Amygdala (tissue), 56 donors: ENCODE measurements around the gene TBC1D1.

ENCODE experiments used
- DNase-seq, 56 donors: peaks; one replicate each; lab custom pipeline; 2025; lab: John Stamatoyannopoulos, UW

The TBC1D1 gene

GRCh38 chr4:38037612-38038011 lies 146.7 kb downstream of the TBC1D1 start:
- DNase-seq, result no peak

GRCh38 chr4:38040619-38041018 lies 149.7 kb downstream of the TBC1D1 start:
- no peak for DNase-seq

GRCh38 chr4:38044060-38044459 lies 153.2 kb downstream of the TBC1D1 start:
- DNase-seq, result no peak

GRCh38 chr4:38045289-38045988 lies 154.6 kb downstream of the TBC1D1 start:
- DNase-seq, result no peak

- DNase-seq, result no peak
These were observed 156.0 kb downstream of the TBC1D1 start for GRCh38 chr4:38046727-38047489.

- no peak for DNase-seq
These were observed 158.8 kb downstream of the TBC1D1 start for GRCh38 chr4:38049545-38050170.

- DNase-seq, result peak in 1 of 56 donors; percentile 3
These were observed 159.9 kb downstream of the TBC1D1 start for GRCh38 chr4:38050560-38051350.

- no peak for DNase-seq
These were observed 164.7 kb downstream of the TBC1D1 start for GRCh38 chr4:38055566-38055965.

- no peak for DNase-seq
These were observed 165.3 kb downstream of the TBC1D1 start for GRCh38 chr4:38056011-38056685.

GRCh38 chr4:38058151-38058550 lies 167.3 kb downstream of the TBC1D1 start:
- no peak for DNase-seq

GRCh38 chr4:38060829-38061431 lies 170.0 kb downstream of the TBC1D1 start:
- DNase-seq, result no peak

GRCh38 chr4:38062088-38062775 lies 171.3 kb downstream of the TBC1D1 start:
- DNase-seq, result peak in 43 of 56 donors; percentile 3 to 87 (median 43)

GRCh38 chr4:38062776-38063097 lies 171.9 kb downstream of the TBC1D1 start:
- DNase-seq, result no peak

GRCh38 chr4:38065176-38065575 lies 174.3 kb downstream of the TBC1D1 start:
- no peak for DNase-seq

GRCh38 chr4:38065900-38066299 lies 175.0 kb downstream of the TBC1D1 start:
- DNase-seq, result no peak

- DNase-seq, result no peak
These were observed 176.6 kb downstream of the TBC1D1 start for GRCh38 chr4:38067499-38067898.

GRCh38 chr4:38068107-38068506 lies 177.2 kb downstream of the TBC1D1 start:
- DNase-seq, result no peak

- peak in 5 of 56 donors; percentile 8 to 35 (median 25) for DNase-seq
These were observed 178.4 kb downstream of the TBC1D1 start for GRCh38 chr4:38069271-38069760.

GRCh38 chr4:38071801-38072431 lies 181.0 kb downstream of the TBC1D1 start:
- no peak for DNase-seq
